ENCODE data around the gene FCMR.

DNA sequence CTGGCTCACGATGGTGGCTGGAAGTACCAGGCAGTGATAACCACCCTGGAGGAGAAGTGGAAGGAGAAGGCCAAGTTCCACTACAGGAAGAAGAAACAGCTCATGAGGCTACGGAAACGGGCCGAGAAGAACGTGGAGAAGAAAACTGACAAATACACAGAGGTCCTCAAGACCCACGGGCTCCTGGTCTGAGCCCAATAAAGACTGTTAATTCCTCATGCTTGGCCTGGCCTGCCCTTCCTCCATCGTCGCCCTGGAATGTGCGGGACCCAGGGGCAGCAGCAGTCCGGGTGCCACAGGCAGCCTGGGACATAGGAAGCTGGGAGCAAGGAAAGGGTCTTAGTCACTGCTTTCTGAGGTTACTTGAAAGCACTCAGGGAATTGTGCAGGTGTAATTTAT, 13.7 kb downstream of the FCMR start:
- TF ChIP-seq GATA2 (IDR thresholded peaks at IDR 0.05; ENCODE audit: low read depth, low read length) (no peak), GATA3 (IDR thresholded peaks at IDR 0.05; ENCODE audit: low read depth, low read length) (no peak)

All from SH-SY5Y (cell line).